NOMO-1 (cell line): ENCODE data around the gene INPP5D.
"Not testable (repeated sequence)": the region's sequence is repeated elsewhere in the genome, so short reads cannot be mapped to it uniquely, and the experiment has no call there.

Experiments
- DNase-seq, 2 experiments: peaks; one replicate each; lab custom pipeline; 2025; ENCODE audit not compliant: unreplicated experiment in 2 of 2; lab: John Stamatoyannopoulos, UW

INPP5D gene

DNA sequence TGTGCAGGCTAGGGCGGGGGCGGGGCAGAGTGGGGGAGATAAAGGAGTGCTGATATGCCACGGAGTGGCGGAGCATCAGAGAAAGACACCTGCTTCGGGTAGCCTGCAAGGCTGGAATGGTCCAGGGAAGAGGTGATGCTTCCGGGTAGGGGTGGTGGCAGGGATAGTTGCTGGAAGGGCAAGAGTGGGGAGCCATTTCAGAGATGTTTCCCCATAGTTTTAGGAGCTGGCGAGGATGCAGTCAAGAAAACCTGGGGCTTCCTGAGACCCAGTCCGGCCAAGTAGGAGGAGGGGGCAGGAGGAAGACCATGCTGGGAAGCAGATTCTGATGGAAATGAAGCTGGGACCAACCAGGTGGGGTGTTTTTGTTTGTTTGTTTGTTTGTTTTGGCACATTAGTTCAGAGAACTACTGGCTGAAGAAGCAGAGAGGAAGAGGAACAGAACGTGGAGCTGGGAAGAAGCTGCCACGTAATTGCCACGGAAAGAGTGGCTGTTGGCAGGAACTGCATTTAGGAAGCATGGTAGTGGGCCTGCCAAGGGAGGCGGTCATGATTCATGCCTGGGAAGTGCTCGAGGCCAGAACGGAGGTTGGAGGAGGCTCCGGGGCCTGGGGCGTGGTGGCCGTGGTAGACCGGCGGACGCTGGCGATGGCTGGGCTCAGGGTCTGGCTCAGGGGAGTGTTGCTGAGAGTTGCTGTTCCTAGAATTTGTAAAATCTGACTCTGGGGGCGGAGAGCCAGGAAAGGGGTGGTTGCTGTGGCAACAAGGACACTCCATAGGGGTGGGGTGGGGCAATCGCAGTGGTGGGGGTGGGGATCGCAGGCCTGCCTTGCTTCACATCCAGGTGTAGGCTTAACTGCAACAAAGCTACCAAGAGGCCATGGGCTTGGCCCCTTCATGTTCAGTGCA, 8.6 kb upstream of the INPP5D start:
- no peak for DNase-seq

DNA sequence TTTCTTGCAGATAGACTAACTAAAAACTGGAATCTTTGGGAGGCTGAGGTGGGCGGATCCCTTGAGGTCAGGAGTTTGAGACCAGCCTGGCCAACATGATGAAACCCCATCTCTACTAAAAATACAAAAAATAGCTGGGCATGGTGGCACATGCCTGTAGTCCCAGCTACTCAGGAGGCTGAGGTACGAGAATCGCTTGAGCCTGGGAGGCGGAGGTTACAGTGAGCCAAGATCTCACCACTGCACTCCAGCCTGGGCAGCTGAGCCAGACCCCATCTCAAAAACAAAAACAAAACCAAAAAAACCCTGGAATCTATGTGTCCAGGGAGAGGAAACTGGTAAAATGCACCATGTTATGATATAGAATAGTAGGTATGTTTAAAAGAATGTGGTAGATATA, 7.6 kb upstream of the INPP5D start:
- not testable (repeated sequence) for DNase-seq

GRCh38 chr2:233053928-233054784, 6.0 kb upstream of the INPP5D start:
- peak; percentile 33 to 51 for DNase-seq

- no peak for DNase-seq
These were observed 4.8 kb upstream of the INPP5D start for GRCh38 chr2:233055362-233055761.

GRCh38 chr2:233056961-233057605, 3.1 kb upstream of the INPP5D start:
- DNase-seq: no peak

- no peak for DNase-seq
These were observed 1.2 kb upstream of the INPP5D start for GRCh38 chr2:233058717-233059546.

GRCh38 chr2:233059547-233059796, 670 bp upstream of the INPP5D start:
- no peak for DNase-seq

GRCh38 chr2:233060501-233060979, 398 bp downstream of the INPP5D start:
- DNase-seq: no peak

- peak in 1 of 2 experiments; percentile 27 for DNase-seq
These were observed 943 bp downstream of the INPP5D start for GRCh38 chr2:233060980-233061590.

GRCh38 chr2:233061591-233062450, 1.7 kb downstream of the INPP5D start:
- DNase-seq: peak; percentile 21 to 30

DNA sequence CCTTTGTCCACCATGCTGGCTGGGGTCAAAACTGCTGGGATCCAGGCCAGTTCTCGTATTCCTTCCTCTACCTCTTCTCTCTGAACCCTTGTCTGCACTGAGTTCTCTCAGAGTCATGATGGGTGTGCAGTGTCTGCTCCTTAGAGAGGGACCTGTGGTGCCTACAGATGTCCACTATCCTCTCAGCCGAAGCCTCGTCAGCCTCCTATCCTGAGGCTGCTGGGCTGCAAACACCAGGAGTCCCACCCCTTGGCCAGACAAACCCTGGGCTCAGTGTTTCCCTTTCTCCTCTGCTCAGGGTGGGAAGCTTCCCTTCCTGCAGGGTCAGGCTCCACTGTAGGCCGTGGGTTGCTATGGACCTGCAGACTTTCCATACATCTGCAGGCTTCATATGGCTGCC, 2.3 kb downstream of the INPP5D start:
- DNase-seq: no peak

DNA sequence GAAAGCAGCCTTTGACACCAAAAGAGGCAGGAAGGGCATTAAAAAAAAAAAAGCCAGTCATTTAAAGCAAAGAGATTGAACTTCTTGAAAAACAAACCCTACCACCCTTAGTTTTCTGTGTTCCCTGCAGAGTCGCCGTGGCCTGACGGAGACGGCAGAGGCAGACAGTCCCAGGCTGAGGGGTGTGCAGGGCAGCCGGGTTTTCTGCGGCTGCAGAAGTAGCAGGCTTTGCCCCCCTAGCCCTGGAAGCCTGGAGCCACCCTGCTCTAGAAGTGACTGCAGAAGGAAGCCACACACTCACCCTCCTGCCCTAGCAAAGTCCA, 2.8 kb downstream of the INPP5D start:
- DNase-seq: no peak

GRCh38 chr2:233063269-233063975, 3.3 kb downstream of the INPP5D start:
- DNase-seq: no peak

- no peak for DNase-seq
These were observed 3.9 kb downstream of the INPP5D start for GRCh38 chr2:233063976-233064411.

DNA sequence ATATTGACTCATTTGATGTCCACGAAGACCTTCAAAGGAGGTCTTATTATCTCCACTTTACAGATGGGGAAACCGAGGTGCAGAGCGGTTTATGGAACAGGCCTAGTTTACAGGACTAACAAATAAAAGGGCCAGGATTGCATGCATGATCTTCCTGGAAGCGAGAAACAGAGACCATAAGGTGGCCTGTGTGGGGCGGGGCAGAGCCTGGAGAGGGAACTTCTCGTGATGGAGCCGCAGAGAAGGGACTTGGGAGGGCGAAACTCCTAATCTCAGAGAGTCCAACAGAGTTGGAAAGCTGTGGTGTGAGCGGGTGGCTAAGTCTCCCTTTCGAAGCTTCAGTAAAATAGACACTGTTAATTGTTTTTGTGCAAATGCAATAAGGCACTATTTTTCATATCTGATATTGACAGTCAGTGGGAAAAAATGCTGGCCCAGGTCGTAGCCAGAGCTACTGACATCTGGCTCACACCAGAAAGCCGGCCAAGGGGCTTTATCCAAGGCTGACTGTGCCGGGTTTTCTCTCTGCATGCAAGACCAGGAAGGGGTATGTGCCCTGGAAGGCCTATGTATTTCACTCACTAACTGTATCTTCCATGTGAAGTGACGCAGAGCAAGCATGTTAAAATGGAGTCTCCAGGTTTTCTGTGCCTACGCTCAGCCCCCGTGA, 4.5 kb downstream of the INPP5D start:
- DNase-seq: no peak

- DNase-seq: not testable (repeated sequence)
These were observed 5.1 kb downstream of the INPP5D start for GRCh38 chr2:233065200-233065589.

- no peak for DNase-seq
These were observed 5.9 kb downstream of the INPP5D start for GRCh38 chr2:233065954-233066470.
